GM12878 (cell line): ENCODE data around the gene CCL20. TPM values are rescaled to one million over a fixed set of nuclear protein-coding genes. Genes with fewer than 3 reads are reported as not detected.

Experiments used
- ATAC-seq: fragments of 200-7000 bp; cut with Tn5 transposase; 3 replicates; pipeline ENCODE4 v1.9.1; 2020; ENCODE audit warnings: mild to moderate bottlenecking, moderate library complexity
- BruUV-seq: library from RNA; stranded (reverse); fragments of 400-500 nt; replicated peaks from 2 replicates; lab custom pipeline; 2021; lab: Mats Ljungman, UMichigan
- CTCF ChIA-PET: fragments of 300-600 bp; sonication (Branson Sonifier 250); formaldehyde crosslinking; extraction: SDS; loops from one replicate; lab custom pipeline; 2021; ENCODE audit warnings: inconsistent platforms; lab: Yijun Ruan, JAX
- POLR2A ChIA-PET: fragments of 350-600 bp; formaldehyde crosslinking; extraction: SDS; loops from one replicate; lab custom pipeline; 2021; ENCODE audit warnings: inconsistent platforms; lab: Charles Lee
- RAD21 ChIA-PET: fragments of 300-600 bp; sonication (Branson Sonifier 250); formaldehyde crosslinking; loops from one replicate; lab custom pipeline; 2023; ENCODE audit warnings: antibody characterized with exemption; ENCODE audit not compliant: unreplicated experiment; lab: Charles Lee
- SMC1A ChIA-PET: fragments of 300-600 bp; sonication (Branson Sonifier 250); formaldehyde crosslinking; loops from one replicate; lab custom pipeline; 2023; ENCODE audit not compliant: unreplicated experiment, uncharacterized antibody; lab: Charles Lee
- DNase-seq: peaks from one replicate; pipeline ENCODE4 v3.0.0-alpha.2; 2011; ENCODE audit warnings: low read depth, low spot score
- FAIRE-seq: peaks from 3 replicates; lab custom pipeline; 2011; peaks lifted over from hg19 to GRCh38; lab: Jason Lieb, UNC
- H2AFZ ChIP-seq: 2 replicates; pipeline ENCODE4 v1.6.0; 2011; ENCODE audit warnings: low read depth, low read length, control low read depth; ENCODE audit not compliant: control insufficient read depth
- H3K27ac ChIP-seq: 2 replicates; pipeline ENCODE4 v1.5.1; 2011; ENCODE audit warnings: control low read depth; ENCODE audit not compliant: control insufficient read depth, insufficient read depth
- H3K27me3 ChIP-seq, 2 experiments: replicated peaks in 1 of 2; 2 replicates each; pipeline versions ENCODE4 v1.6.0 to v1.6.1; 2011; ENCODE audit warnings: low read length in 1 of 2; ENCODE audit not compliant: control insufficient read depth in 2 of 2, insufficient read depth in 2 of 2
- H3K36me3 ChIP-seq, 2 experiments: 2 replicates each; pipeline ENCODE4 v1.5.1; 2011; ENCODE audit warnings: low read length in 1 of 2; ENCODE audit not compliant: control insufficient read depth in 2 of 2, insufficient read depth in 2 of 2
- H3K4me1 ChIP-seq: 2 replicates; pipeline ENCODE4 v1.6.1; 2011; ENCODE audit warnings: mild to moderate bottlenecking, low read length, moderate library complexity, mixed read lengths; ENCODE audit not compliant: control insufficient read depth, insufficient read depth
- H3K4me2 ChIP-seq: 2 replicates; pipeline ENCODE4 v1.6.0; 2011; ENCODE audit warnings: control low read depth; ENCODE audit not compliant: control insufficient read depth, insufficient read depth
- H3K4me3 ChIP-seq: fragments of 200-600 bp; sonication (generic); 2 replicates; pipeline ENCODE4 v1.5.1; 2016
- H3K79me2 ChIP-seq: 2 replicates; pipeline ENCODE4 v1.6.0; 2011; ENCODE audit warnings: low read length; ENCODE audit not compliant: control insufficient read depth, insufficient read depth
- H3K9ac ChIP-seq: 2 replicates; pipeline ENCODE4 v1.8.0; 2011; ENCODE audit warnings: low read length, control low read depth, mixed read lengths; ENCODE audit not compliant: control insufficient read depth, insufficient read depth
- H3K9me3 ChIP-seq: replicated peaks from 3 replicates; pipeline ENCODE4 v1.5.1; 2011; ENCODE audit warnings: mild to moderate bottlenecking, low read length; ENCODE audit not compliant: control insufficient read depth, insufficient read depth
- H4K20me1 ChIP-seq: 2 replicates; pipeline ENCODE4 v1.6.0; 2011; ENCODE audit not compliant: control insufficient read depth, insufficient read depth
- ATF7 ChIP-seq: fragments of 450-650 bp; IDR thresholded peaks from 2 replicates; pipeline ENCODE4 v1.6.1; 2016; ENCODE audit warnings: low read depth, mild to moderate bottlenecking
- BCL11A ChIP-seq: IDR thresholded peaks from 2 replicates; pipeline ENCODE4 v1.6.1; 2011; ENCODE audit warnings: low read depth, low read length
- CBX3 ChIP-seq: fragments of 200-600 bp; sonication (generic); IDR thresholded peaks from 2 replicates; pipeline ENCODE4 v1.6.1; 2016; ENCODE audit warnings: low read depth, borderline replicate concordance
- CHD4 ChIP-seq: fragments of 200-600 bp; sonication (generic); IDR thresholded peaks from 2 replicates; pipeline ENCODE4 v1.6.1; 2016; ENCODE audit warnings: mild to moderate bottlenecking
- KDM1A ChIP-seq: fragments of 200-600 bp; sonication (generic); IDR thresholded peaks from 2 replicates; pipeline ENCODE4 v1.6.1; 2016; ENCODE audit warnings: borderline replicate concordance
- NFXL1 ChIP-seq: fragments of 450-650 bp; IDR thresholded peaks from 2 replicates; pipeline ENCODE4 v1.6.1; 2017; ENCODE audit warnings: antibody characterized with exemption, mild to moderate bottlenecking, borderline replicate concordance
- NFYB ChIP-seq: IDR thresholded peaks from 2 replicates; pipeline ENCODE4 v1.6.1; 2011; ENCODE audit warnings: low read depth, mild to moderate bottlenecking, low read length, improper control_type of control experiment, moderate library complexity; ENCODE audit not compliant: insufficient read depth
- POLR2AphosphoS2 ChIP-seq: IDR thresholded peaks from 2 replicates; pipeline ENCODE4 v1.6.1; 2011; ENCODE audit warnings: low read depth, mild to moderate bottlenecking, low read length, improper control_type of control experiment, moderate library complexity
- SIX5 ChIP-seq: IDR thresholded peaks from 2 replicates; pipeline ENCODE4 v1.6.1; 2011; ENCODE audit warnings: mild to moderate bottlenecking, low read depth, low read length, moderate library complexity; ENCODE audit not compliant: severe bottlenecking
- SMARCA5 ChIP-seq: fragments of 450-650 bp; IDR thresholded peaks from 2 replicates; pipeline ENCODE4 v1.6.1; 2017; ENCODE audit warnings: mild to moderate bottlenecking
- SP1 ChIP-seq: IDR thresholded peaks from one replicate; pipeline ENCODE4 v1.6.1; 2011; ENCODE audit warnings: low read depth, low read length
- WGBS: methylation state at CpG from one replicate; pipeline ENCODE4 v1.1.6; 2016; ENCODE audit warnings: low lambda C conversion rate; ENCODE audit not compliant: insufficient replicate concordance, insufficient coverage; ENCODE audit errors: missing lambda C conversion rate; 5-methylcytosine and 5-hydroxymethylcytosine counted together
- in situ Hi-C: fragments of 300-500 bp; cut with MboI; formaldehyde crosslinking; loops from 9 replicates; pipeline ENCODE4 v1.14.3; 2018; ENCODE audit warnings: mixed read lengths
- intact Hi-C: fragments of 100-400 bp; cut with micrococcal nuclease; formaldehyde crosslinking; loops from one replicate; pipeline ENCODE4 v1.14.2; 2022; ENCODE audit not compliant: unreplicated experiment
- polyA plus RNA-seq, 11 experiments: library from polyadenylated mRNA; depleted of rRNA in 4 of 11; unstranded in 6 of 11; stranded (reverse) in 5 of 11; fragments of >200 nt; fragmentation: Nextera tagmentation in 4 of 11; fragmentation: Illumina TruSeq in 1 of 11; extraction: Ambion mirVana in 4 of 11; extraction: Trizol in 1 of 11; gene quantifications; 1 replicate in 1 of 11; 2 replicates in 10 of 11; pipeline versions ENCODE4 v1.2.1 to v1.2.3, GENCODE V29; 2011 to 2016; ENCODE audit warnings: inconsistent platforms in 2 of 11, missing spikeins in 2 of 11, low read depth in 1 of 11
- total RNA-seq, 4 experiments: library from RNA; depleted of rRNA in 3 of 4; stranded (reverse); fragments of >200 nt in 3 of 4; fragmentation: Illumina TruSeq in 1 of 4; extraction: Trizol in 1 of 4; gene quantifications; 2 replicates each; pipeline versions ENCODE4 v1.2.1 to v1.2.3, GENCODE V29; 2013 to 2021
- TF ChIP-seq, protein P1 (sequence below): fragments of 450-650 bp; IDR thresholded peaks from 2 replicates; pipeline ENCODE4 v1.6.1; 2017; ENCODE audit warnings: mild to moderate bottlenecking, moderate library complexity
- TF ChIP-seq, protein P2 (sequence below): fragments of 450-650 bp; IDR thresholded peaks from 2 replicates; pipeline ENCODE4 v1.6.1; 2017; ENCODE audit warnings: low read depth, mild to moderate bottlenecking, moderate library complexity

Gene CCL20
- total and polyA plus RNA-seq, 10 of the 15 experiments (the other 5 are each of a cell fraction or from before 2014, with no cell fraction given): 5.5 to 35.7 (median 15.6) TPM

DNA sequence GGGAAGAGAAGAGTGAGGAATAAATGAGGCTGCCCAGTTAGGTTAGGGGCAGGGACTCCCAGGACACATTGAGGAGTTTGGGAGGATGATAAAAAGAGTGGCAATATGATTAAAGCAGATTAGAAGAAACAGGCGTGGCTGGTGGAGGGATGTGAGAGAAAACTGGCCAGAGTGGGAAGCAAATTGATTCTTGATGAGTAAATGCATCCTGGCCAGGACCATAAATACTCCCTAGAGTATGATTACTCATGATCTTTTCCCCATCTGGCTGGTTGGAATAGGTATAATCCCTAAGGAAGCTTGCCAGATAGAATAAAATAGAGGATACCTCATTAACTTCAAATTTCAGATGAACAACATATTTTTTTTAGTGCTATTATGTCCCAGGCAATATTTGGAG lies 36.3 kb downstream of the CCL20 start:
- Histone ChIP-seq H3K4me3 (no peak overlapping the region), H3K36me3 (no peaks in the 10 kb centered on the region), H4K20me1 (no peaks in the 10 kb centered on the region), H3K9me3 (no peaks in the 10 kb centered on the region; the same call in 2 of the 3 replicates), H3K27ac (no peak overlapping the region), H3K9ac (no peak overlapping the region), H2AFZ (no peak overlapping the region)
- SMC1A ChIA-PET: interaction anchor here (0.6 to 0.9 kb wide), 2 partner anchors 58 to 70 kb away, joined by 3 read pairs; no protein-coding TSS in a partner anchor
- RAD21 ChIA-PET: interaction anchor here (0.9 kb wide), 1 partner anchor 8 kb away, joined by 5 read pairs; no protein-coding TSS in a partner anchor
- POLR2A ChIA-PET: no interaction called here
- WGBS: 67% methylated on average over 1 of the region's 1 CpG
- no peak for DNase-seq
- TF ChIP-seq ATF7 (no peak), SIX5 (no peak), NFXL1 (no peak), KDM1A (no peak), CBX3 (no peak), POLR2AphosphoS2 (no peak), SMARCA5 (no peak), SP1 (no peak), BCL11A (no peak), CHD4 (no peak), NFYB (no peak)
- TF ChIP-seq, protein P1, sequence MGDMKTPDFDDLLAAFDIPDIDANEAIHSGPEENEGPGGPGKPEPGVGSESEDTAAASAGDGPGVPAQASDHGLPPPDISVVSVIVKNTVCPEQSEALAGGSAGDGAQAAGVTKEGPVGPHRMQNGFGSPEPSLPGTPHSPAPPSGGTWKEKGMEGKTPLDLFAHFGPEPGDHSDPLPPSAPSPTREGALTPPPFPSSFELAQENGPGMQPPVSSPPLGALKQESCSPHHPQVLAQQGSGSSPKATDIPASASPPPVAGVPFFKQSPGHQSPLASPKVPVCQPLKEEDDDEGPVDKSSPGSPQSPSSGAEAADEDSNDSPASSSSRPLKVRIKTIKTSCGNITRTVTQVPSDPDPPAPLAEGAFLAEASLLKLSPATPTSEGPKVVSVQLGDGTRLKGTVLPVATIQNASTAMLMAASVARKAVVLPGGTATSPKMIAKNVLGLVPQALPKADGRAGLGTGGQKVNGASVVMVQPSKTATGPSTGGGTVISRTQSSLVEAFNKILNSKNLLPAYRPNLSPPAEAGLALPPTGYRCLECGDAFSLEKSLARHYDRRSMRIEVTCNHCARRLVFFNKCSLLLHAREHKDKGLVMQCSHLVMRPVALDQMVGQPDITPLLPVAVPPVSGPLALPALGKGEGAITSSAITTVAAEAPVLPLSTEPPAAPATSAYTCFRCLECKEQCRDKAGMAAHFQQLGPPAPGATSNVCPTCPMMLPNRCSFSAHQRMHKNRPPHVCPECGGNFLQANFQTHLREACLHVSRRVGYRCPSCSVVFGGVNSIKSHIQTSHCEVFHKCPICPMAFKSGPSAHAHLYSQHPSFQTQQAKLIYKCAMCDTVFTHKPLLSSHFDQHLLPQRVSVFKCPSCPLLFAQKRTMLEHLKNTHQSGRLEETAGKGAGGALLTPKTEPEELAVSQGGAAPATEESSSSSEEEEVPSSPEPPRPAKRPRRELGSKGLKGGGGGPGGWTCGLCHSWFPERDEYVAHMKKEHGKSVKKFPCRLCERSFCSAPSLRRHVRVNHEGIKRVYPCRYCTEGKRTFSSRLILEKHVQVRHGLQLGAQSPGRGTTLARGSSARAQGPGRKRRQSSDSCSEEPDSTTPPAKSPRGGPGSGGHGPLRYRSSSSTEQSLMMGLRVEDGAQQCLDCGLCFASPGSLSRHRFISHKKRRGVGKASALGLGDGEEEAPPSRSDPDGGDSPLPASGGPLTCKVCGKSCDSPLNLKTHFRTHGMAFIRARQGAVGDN: no peak
- TF ChIP-seq, protein P2, sequence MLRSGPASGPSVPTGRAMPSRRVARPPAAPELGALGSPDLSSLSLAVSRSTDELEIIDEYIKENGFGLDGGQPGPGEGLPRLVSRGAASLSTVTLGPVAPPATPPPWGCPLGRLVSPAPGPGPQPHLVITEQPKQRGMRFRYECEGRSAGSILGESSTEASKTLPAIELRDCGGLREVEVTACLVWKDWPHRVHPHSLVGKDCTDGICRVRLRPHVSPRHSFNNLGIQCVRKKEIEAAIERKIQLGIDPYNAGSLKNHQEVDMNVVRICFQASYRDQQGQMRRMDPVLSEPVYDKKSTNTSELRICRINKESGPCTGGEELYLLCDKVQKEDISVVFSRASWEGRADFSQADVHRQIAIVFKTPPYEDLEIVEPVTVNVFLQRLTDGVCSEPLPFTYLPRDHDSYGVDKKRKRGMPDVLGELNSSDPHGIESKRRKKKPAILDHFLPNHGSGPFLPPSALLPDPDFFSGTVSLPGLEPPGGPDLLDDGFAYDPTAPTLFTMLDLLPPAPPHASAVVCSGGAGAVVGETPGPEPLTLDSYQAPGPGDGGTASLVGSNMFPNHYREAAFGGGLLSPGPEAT: no peak
- TF ChIP-seq, all 136 proteins: peak for 0
- in situ Hi-C loops (no loop called here), intact Hi-C loops (loop anchor here (2.0 to 10.0 kb wide), 5 partner anchors 35 to 525 kb away; partner anchors contain the start of gene MFF)
- CTCF ChIA-PET: no interaction called here
- BruUV-seq: no TSS peak
- no peak for ATAC-seq
- Histone ChIP-seq H3K79me2 (no peaks in the 10 kb centered on the region), H3K27me3 (no peaks in the 10 kb centered on the region), H3K4me1 (peaks cover 8% of the 10 kb centered on the region; the same call in 1 of the 2 replicates), H3K4me2 (no peak overlapping the region)
- FAIRE-seq: no peak
